ENCODE data around the gene DPEP1.

DNA sequence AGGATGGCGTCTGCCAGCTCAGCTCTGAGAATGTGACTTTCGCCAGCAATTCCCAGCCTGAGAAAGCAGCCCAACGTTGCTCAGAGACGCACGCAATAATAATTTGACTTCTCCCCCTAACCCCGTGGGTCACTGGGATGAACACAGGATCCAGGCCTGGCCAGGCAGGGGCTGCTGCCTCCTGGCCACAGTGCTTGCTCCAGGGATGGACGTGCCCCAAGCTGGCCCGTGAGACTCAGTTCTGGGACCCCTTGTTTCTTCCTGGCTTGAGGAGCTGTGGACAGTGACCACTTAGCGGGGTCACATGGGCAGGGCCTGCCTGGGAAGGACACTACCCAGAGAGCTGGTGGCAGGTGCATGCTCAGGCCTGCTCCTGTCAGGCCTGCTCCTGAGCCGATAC lies 13.5 kb upstream of the DPEP1 start:
- TF ChIP-seq POLR2A (IDR thresholded peaks at IDR 0.05; ENCODE audit: low read length) (no peak), GATA1 (IDR thresholded peaks at IDR 0.05; ENCODE audit: low read depth, low read length) (no peak)

Data from erythroblast (primary cell).